OCI-LY1 (cell line): Measurements from ENCODE around the gene PSD2.

Experiments used
- CTCF ChIP-seq: fragments of 200-600 bp; sonication (generic), shearing (Covaris generic); IDR thresholded peaks from 2 replicates; pipeline ENCODE4 v1.5.1; 2017; ENCODE audit warnings: mild to moderate bottlenecking, antibody characterized with exemption, low read length, moderate library complexity, mixed read lengths
- EZH2 ChIP-seq: fragments of 200-600 bp; sonication (generic), shearing (Covaris generic); IDR thresholded peaks from 2 replicates; pipeline ENCODE4 v1.8.0; 2017; ENCODE audit warnings: borderline replicate concordance, mixed run types, mild to moderate bottlenecking, antibody characterized with exemption, low read length, moderate library complexity, mixed read lengths

GRCh38 chr5:139849501-139849900, 53.9 kb downstream of the PSD2 start:
- TF ChIP-seq CTCF, result no peak
- no peak for TF ChIP-seq EZH2
